Frontal cortex (tissue), 4 donors: ENCODE measurements around the gene MRPL36. TPM values are rescaled to one million over a fixed set of nuclear protein-coding genes. Genes with fewer than 3 reads are reported as not detected.

ENCODE experiments used
- DNase-seq, 2 donors: peaks; one replicate each; pipeline ENCODE4 v3.0.0; 2012; ENCODE audit warnings: low spot score in 2 of 2
- FAIRE-seq: peaks from 2 replicates; lab custom pipeline; 2012; peaks lifted over from hg19 to GRCh38; lab: Jason Lieb, UNC
- total RNA-seq: library from RNA; depleted of rRNA; stranded (reverse); fragments of >200 nt; gene quantifications from one replicate; pipeline ENCODE4 v1.2.3, GENCODE V29; 2014
- donor health status: control.
- donor health status: control.
- donor health status: control.

The MRPL36 gene
- total RNA-seq, 1 donor from 2014 or later: 20.0 TPM

DNA sequence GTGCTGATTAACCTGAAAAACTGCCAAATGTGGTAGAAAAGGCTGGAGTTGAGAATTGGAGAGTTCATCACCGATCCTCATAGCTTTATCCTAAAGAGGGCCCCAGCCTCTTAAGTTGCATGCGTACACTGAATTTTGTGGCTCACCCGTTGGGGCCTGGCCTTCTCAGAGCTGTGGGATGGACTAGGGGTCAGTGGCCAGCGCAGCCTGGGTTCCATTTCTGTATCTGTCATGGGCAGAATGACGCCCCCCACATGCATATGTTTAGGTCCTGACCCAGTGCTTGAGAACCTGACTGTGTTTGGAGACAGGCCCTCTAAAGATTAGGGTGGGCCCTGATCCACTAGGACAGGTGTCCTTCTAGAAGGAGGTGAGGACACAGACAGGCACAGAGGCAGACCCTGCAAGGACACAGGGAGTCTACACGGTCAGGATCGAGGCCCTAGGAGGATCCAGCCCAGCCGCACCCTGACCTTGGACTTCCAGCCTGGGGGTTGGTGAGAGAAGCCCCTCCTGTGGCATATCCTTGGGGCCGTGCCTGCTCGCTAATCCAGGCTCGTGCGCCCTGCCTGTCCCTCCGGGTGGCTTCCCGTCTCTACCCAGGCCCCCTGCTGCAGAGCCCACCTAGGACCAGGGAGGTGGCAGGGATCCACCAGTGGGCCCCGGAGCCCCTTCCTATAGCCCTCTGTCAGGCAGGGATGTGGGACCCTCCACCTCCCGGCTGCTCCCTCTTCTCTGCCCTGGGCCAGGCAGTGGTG, 33.8 kb upstream of the MRPL36 start:
- FAIRE-seq (no peak), DNase-seq (no peak)

DNA sequence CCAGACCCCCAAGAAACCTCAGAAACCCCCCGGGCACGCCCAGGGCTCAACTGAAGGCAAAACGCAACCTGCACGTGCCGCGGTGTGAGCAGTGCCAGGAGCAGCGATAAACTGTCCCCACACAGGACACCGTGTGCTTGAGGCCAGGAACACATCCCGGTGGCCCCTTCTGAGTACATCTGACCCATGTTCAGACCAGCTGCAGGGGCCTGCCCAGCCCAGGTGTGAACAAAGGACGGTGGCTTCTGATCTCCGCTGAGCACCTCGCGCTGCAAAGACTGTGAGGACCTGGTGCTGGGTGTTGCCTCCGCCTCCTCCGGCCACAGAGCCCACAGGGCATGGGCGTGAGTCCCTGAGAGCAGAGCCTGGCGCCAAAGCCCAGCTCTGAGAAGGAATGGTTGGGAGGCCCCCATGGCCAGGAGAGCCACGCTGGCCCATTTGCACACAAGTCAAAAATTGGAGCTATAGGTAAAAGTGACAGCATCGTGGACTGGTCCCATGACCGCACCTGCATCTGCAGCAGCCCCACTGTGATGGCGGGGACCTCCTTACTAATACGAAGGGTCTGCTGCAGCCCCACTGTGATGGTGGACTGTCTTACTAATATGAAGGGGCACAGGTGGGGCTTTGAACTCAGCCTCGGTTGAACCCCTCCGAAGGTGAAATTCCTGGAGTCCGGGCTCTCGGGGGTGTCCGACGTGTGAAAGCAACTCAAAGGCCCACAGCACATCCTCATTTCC, 33.0 kb upstream of the MRPL36 start:
- FAIRE-seq (no peak), DNase-seq (no peak)

DNA sequence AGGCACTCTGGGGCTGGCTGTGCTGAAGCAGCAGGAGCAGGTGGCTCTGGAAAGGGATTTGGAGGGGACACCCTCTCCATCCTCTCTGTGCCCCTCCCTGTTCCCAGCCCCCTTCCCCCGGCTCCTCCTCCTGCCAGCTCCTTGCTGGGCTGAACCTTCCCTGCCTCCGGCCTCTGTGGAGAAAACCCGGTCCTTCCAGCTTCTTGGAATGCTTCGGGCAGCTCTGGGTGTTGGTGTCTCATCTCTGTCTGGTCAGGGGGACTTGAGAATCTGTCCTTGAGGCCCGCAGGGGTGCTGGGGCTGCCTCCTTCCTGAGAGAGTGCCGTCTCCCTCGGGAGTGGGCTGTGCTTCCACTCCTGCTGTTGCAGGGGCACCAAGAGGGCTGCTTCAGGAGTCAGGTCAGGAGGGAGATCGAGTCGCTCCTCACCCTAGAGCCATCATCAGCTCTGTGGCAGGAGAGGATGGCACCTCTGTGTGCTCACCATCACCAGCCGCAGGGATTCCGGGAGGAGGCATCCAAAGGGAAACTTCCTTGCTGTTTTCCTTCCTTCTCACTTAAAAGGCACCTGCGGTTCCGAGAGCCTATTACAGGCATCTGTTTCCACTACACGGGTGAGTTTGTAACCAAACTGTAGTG, 32.2 kb upstream of the MRPL36 start:
- DNase-seq (no peak), FAIRE-seq (no peak)

DNA sequence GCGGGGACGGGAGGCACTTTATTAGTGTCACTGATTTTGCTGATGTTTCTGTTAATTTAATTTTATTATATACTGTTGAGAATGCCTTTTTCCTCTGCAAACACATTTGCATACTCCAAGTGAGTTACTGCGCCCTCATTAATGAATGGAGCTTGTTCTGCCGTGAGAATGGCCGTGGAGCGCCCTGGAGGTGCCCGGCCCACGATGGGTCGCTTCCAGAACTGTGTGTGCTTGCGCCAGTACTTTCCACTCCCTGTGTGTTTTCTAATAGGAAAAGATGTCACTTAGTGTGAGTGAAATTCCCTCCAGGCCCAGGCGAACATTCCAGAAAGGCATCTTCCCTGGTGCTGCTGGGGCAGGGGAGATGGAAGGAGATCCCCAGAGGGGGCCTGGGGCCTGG, 31.6 kb upstream of the MRPL36 start:
- DNase-seq: no peak

DNA sequence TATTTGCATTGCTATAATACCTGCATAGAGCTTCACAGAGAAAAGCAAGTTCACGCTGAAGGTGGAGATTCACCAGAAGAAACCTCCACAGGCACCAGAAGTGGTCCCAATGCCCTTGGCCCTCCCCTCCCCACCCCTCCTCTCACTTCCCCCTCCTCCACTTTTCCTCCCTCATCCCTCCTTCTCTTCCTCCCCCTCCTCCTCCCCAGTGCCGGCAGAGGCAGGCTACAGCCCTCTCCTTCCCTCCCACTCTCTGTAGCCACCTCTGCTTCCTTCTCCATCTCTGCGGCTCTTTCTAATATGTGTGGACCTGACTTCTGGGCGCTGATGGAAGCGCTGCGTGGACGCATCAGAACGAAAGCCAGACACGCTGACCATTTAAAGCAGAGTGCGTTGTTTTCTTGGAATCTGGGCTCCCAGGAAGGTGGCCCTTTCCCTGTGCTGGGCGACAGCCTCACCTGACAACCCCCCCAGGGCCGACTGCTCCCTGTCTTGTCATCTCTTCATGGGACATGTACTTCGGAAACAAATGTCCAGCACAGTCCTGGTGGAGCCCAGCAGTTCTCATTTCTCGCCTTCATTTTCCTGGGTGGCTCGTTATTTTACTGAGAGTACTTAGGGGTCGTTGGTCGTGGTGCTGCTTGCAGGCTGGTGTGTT, 31.1 kb upstream of the MRPL36 start:
- FAIRE-seq (no peak), DNase-seq (no peak)

More for the DNA sequence above, 31.6 kb upstream of the MRPL36 start:
- no peak for FAIRE-seq

DNA sequence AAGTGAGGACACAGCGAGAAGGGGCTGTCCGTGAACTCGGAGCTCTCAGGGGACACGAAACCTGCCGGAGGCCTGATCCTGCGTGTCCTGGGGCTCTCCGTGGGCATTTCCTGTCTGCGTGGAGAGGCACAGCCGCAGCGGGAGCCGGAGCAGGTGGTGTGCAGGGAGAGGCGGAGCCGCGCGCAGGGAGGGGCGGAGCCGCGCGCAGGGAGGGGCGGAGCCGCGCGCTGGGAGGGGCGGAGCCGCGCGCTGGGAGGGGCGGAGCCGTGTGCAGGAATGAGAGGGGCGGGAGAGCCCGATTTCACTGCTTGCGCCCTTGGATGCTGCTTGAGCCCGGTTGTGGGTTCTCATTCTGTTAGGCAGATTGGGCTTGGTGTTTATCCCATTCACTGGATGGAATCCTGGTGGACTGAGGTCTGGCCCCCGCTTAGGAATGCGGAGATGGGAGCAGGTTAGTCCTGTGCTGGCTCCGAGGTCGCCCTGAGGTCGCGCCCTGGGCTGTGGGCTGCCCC, 28.3 kb upstream of the MRPL36 start:
- DNase-seq: no peak
- FAIRE-seq: no peak

DNA sequence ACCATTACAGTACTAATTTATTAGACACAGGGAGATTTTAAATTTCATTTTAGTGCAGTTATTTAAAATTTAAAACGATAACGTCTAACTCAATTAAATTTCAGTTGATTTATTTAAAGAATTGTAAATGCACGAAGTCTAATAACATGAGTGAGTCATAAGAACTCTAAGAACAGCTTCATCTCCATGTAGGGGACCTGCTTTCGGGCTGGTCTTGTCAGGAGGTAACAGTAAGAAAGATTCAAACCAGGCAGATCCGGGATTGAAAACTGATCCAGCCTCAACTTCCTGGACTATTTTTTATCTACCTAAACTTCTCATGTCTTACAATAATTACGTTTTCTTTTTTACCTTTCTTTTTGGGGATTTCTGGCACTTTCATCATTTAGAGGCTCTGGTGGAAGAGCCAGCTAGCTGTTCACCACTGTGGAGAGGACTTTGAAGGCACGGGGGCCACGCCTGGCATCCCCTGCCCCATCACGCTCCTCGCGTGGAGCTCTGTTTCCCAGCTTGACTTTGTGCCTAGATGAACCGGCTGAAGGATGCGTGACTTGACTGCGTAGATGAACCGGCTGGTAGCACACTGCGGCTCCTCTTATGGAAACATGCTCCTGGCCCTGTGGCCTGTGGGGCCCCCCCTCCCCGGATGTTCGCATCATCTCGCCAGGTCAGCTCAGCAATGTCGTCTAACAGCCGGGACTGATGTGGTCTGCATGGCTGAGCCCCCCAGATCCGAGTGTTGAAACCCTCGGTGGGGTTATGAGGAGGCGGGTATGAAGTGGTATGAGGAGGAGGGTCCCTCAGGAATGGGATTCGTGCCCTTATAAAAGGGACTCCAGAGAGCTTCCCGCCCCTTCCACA, 27.6 kb upstream of the MRPL36 start:
- DNase-seq (no peak), FAIRE-seq (no peak)

DNA sequence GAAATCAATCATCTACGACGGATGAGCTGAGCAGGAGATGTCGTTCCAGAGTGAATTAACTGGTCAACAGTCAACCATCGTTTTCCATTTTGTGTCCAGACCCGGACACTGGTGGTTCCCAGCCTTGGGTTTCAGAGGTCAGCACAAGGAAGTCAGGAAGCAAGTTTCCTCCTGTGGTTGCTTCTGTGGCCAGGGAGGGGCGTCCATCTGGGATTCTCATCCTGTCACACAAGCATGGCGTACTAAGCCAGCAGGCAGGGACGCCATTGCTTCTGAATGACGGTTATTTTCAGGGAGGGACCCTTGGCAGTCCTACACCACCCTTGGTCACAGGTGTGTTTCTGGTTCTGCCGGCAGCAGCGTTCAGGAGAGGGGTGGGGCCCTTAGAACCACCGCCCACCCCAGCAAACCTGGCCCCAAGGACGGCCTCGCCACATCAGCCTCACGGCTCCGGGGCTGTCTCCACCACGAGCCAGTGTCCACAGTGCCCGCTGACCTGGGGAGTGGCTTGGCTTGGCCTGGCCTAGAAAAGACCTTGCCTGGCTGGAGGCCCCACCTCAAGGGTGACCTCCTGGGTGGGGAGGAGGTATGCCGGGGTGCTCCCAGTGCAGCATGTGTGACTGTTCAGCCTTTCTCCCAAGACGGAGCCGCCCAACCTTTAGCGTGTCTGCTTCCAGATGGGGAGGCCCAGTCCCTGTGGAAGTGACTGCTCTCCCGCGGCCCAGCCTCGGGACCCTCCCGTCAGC, 26.8 kb upstream of the MRPL36 start:
- no peak for FAIRE-seq

DNA sequence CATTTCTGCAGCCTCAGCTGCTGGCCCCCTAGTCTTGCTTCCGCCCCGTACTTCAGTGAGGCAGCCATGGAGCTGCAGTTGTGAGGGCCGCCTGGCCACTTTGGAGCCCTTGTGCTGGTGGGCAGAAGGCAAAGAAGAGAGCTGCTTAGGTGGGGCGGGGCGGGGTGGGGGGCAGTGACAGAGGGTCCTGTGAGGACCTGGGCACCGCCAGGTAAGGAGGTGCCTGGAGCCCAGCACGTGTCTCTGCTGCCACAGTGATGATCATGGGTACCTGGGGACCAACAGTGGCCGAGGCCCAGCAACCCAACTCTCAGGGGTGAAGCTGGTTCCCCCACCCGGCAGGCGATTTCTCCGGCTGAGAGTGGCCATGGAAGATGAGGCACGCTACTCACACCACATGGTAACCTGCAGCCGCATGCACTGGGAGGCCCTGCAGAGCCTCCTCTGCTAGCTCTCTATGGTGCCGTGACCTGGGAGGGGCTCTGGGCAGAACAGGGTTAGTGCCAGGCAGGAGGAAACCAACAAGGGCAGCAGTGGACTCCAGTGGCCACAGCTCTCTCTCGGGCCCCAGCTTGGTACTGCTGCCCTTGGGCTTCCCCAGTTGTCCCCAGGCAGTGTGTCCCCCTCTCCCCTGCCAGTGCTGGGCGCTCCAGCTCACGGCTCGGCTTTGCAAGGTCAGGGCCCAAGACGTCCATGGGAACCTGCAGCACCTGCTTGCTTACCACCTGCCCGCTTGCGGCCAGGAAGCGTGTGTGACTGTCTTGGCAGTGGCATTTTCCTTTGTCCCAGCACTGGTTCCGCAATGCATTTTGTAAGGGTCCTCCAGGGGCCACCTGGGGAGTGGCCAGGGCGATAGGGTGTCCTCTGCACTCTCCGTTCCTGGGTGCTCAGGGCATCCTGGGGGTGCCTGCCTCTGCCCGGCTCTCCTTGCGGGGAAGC, 25.5 kb upstream of the MRPL36 start:
- no peak for DNase-seq
- no peak for FAIRE-seq

More for the DNA sequence above, 26.8 kb upstream of the MRPL36 start:
- no peak for DNase-seq

DNA sequence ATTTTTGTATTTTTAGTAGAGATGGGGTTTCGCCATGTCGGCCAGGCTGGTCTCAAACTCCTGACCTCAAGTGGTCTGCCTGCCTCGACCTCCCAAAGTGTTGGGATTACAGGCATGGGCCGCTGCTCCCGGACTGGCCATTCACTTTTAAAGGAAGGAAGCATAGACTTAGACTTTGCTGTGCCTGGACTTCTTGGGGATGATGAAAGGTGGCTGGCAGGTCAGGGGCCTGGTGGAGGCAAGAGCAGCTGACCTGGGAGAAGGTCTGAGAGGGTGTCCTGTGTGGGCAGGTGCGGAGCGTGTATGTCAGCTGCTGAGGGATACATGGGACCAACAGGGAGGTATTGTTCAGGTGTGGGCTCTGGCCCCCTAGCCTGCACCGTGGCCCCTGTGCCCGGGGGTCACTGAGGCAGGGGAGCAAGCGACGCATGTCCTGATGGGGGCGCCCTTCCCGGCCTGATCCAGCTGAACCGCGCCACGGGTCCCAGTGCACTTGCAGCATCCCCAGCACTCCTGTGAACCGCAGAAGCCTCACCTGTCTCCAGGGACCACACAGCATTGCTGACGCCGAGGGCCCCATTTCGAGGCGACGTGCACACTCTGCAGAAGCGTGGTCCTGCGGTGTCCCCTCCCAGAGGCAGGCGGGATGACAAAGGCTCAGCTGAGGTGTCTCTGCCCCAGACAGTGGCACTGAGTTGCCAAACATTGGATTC, 24.6 kb upstream of the MRPL36 start:
- FAIRE-seq (no peak), DNase-seq (no peak)

DNA sequence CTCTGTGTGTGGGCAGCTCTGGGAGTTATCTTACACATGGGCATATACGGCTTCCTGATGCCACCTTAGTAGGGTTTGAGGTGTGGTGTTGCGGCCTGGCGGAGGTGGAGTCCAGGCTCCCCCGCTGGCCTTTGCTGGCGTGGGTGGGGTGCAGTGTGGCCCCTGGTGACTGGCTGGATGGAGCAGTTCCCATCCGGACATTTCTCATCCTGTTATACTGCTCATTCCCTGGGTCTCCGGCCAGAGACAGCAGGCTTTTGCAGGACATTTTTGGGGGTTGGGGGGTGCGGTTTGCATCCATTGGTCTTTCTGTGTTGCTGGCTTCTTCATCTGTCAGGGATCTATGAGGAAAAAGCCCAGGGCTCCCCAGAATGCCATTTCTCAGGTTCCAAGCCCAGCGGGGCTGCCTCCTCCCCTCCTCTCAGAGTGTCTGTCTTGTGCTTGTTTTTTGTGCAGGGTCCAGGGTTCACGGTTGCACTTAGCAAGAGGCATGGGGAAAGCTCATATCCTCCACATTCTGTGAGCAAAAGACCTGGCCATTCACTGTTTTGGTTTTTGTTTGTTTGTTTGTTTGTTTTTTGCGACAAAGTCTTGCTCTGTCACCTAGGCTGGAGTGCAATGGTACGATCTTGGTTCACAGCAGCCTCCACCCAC, 23.9 kb upstream of the MRPL36 start:
- no peak for DNase-seq
- FAIRE-seq: no peak

DNA sequence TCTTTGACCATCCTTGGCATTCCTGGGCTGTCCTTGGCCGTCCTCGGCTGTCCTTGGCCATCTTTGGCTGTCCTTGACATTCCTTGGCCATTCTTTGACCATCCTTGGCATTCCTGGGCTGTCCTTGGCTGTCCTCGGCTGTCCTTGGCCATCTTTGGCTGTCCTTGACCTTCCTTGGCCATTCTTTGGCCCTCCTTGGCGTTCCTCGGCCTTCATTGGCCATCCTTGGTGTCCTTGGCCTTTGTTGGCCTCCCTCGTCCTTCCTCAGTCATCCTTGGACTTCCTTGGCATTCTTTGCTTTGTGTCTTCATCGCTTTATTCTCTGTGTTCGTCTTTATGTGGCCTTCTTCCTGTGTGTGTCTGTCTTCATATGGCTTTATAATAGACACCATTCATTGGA, 22.2 kb upstream of the MRPL36 start:
- DNase-seq (no peak), FAIRE-seq (no peak)

DNA sequence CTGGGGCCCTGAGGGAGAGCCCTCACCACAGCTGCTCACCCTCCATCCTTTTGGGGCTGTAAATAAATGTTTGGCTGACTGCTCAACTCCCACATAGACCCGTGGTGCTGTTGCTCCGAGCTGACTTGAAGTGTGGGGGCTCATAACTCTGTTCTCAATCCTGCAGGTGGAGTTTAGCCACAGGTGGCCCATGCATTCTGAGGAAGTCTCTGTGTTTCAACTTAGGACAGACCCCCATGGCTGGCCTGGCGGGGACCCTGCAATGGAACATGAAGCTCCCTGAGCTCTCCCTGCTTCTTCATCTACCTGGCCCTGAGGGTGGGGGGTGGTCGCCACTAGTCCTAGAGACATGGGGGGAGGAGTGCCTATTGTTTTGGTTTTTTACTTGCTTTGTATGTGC, 21.3 kb upstream of the MRPL36 start:
- FAIRE-seq (no peak), DNase-seq (no peak)

DNA sequence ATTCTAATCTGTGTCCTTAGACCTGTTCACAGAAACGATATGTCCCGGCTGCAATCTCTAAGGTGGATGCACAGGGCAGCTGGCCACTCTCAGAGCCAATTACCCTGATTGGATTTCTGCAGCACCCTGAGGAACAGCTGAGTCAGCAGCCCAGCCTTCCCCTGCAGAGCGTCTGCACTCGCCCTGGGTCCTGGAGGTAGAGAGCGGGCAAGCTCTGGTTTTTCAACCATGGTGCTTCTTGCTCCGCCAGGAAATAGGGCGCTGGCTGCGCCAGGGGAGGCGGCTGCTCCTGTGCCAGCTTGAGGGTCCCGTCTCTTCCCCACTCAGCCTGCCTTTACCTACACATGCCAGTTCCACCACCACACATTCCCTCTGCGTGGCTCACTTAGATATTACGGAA, 20.7 kb upstream of the MRPL36 start:
- FAIRE-seq: no peak
- DNase-seq: no peak

DNA sequence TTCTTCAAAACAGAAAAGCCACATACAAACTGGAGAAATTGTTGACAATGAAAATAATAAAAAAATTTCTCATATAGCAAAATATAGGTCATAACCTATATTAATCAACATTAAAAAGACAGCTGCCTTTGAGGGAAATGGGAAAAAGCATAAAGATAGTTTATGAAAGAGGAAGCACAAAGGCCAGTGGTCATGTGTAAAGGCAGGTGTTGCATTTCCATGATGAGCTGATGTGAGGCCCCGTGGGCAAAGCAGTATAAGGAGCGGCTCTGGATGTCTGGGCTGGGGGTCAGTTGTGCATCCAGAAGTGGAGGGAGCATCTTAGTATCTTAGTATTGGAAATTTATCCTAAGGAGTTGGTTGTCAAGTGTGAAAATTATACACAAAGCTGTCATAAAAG, 19.8 kb upstream of the MRPL36 start:
- DNase-seq: no peak
- no peak for FAIRE-seq

DNA sequence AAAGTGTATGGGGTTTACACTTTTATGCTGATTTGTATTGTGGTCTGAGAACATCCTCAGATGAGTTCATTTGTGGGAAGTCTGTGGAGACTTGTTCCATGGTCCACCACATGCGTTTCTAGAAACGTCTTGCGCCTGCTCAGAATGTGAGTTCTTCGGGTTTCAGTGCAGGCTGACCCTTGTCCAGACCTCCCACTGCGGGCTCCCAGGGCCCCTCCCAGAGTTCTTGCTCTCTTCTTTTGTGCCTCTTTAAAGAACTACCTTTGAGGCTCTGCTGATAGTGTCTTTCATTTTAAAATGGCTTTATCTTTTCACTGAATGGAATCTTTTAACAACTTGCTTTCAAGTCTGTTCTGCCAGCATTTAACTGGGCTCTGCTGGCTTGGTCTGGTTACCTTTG, 19.1 kb upstream of the MRPL36 start:
- DNase-seq (no peak), FAIRE-seq (no peak)
